Fibroblast of mammary gland (primary cell): ENCODE results near the gene ALX4.

ENCODE experiments used
- DNase-seq: peaks from one replicate; pipeline ENCODE4 v3.0.0-alpha.2; 2010; ENCODE audit warnings: low read depth
- H3K4me3 ChIP-seq: 2 replicates; pipeline ENCODE4 v1.5.1; 2011; ENCODE audit warnings: low read depth, mild to moderate bottlenecking, low read length, moderate library complexity; ENCODE audit not compliant: control insufficient read depth
- TF ChIP-seq, protein P1 (sequence below): conservative IDR thresholded peaks from 2 replicates; pipeline ENCODE4 v1.5.1; 2011; ENCODE audit warnings: low read depth, low read length, inconsistent platforms; ENCODE audit not compliant: control insufficient read depth, insufficient read depth

The ALX4 gene

DNA sequence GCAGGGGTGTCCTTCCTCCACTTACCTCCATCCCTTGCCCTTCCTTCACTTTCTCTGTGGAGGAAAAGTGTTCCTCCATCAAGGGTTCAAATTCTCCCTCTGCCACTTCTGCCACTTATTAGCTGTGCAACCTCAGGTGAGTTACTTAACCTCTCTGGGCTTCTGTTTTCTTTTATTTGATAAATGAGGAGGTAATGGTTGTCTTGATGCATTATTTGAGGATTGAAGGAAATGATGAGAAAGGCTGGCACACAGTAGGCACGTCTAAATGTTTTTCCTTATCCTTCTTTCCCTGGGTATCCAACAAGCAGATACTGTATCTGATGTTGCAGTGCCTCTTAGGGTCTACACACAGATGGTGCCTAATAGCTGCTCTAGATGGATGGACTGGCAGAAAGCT is 14.3 kb upstream of the ALX4 start:
- no peak for DNase-seq
- H3K4me3 ChIP-seq, result no peak overlapping the region
- TF ChIP-seq, protein P1, sequence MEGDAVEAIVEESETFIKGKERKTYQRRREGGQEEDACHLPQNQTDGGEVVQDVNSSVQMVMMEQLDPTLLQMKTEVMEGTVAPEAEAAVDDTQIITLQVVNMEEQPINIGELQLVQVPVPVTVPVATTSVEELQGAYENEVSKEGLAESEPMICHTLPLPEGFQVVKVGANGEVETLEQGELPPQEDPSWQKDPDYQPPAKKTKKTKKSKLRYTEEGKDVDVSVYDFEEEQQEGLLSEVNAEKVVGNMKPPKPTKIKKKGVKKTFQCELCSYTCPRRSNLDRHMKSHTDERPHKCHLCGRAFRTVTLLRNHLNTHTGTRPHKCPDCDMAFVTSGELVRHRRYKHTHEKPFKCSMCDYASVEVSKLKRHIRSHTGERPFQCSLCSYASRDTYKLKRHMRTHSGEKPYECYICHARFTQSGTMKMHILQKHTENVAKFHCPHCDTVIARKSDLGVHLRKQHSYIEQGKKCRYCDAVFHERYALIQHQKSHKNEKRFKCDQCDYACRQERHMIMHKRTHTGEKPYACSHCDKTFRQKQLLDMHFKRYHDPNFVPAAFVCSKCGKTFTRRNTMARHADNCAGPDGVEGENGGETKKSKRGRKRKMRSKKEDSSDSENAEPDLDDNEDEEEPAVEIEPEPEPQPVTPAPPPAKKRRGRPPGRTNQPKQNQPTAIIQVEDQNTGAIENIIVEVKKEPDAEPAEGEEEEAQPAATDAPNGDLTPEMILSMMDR, result no peak

DNA sequence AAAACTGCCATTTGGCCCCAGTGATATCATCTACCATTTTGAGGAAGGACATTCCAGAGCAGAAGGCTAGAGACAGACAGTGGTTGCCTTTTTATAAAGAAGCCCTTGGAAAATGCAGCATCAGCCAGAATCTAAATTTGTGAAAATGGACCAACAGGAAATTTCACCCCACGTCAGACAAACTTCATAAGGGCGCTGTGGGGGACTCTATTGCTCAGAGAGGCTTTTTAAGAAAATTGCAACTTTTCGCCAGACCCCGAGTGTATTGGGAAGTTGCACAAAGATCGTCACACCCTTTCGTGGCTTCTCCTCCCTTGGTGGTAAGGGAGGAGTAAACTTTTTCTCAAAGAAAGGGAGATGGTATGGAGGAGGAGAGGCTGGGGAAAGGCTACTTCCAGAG is 12.3 kb upstream of the ALX4 start:
- no peak for DNase-seq

DNA sequence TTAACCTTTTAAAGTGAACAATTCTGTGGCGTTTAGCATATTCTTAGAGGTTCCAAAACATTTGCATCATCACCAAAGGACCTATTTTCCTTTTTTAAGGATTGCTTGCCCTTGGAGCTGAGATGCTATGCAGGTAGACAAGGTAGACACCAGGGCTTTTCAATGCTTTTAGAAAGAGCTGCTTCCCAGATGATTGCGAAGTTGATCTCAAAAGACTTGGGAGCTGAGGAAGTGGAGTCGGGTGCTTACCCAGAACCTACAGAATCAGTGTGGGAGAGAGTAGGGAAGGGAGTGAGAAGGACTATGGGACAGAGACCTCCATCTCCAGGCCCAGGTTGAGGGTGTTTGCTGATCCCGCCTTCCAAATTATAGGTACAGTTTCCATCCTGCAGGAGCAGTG is 11.1 kb upstream of the ALX4 start:
- no peak overlapping the region for H3K4me3 ChIP-seq
- DNase-seq, result no peak
- TF ChIP-seq, protein P1, result no peak

More for the DNA sequence above, 12.3 kb upstream of the ALX4 start:
- TF ChIP-seq, protein P1, result no peak
- no peak overlapping the region for H3K4me3 ChIP-seq

DNA sequence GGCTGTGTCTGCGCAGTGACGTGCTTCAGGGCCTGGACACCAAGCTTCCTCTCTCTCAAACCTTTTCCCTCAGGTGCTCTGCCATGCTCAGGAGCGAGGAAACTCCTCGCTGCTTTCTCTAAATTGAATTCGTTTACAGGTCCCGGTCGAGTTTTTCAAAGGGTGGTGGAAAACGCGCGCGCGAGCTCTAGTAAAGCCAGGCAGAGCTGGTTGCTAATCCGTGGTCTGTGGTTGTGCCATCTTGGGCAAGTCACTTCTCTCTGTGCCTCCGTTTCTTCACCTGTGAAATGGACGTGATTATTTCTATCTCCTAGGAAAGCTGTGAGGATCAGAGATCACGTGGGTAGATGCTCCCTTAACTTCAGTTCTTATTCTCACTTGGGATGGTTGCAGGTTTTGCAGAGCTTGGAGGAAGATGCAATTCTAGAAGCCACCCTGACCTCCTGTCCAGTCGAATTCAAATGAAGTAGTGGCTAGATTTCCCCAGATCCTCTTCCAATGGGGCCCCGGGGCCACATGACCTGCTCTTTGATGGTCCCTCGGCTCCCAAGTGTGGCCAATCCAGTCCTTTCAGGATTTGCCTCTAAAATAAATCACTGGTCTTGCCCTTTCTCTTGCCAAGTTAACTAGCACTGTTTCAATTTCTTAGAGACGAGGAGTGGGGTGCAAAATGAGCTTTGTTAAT is 10.5 kb upstream of the ALX4 start:
- no peak for DNase-seq
- TF ChIP-seq, protein P1, result no peak

DNA sequence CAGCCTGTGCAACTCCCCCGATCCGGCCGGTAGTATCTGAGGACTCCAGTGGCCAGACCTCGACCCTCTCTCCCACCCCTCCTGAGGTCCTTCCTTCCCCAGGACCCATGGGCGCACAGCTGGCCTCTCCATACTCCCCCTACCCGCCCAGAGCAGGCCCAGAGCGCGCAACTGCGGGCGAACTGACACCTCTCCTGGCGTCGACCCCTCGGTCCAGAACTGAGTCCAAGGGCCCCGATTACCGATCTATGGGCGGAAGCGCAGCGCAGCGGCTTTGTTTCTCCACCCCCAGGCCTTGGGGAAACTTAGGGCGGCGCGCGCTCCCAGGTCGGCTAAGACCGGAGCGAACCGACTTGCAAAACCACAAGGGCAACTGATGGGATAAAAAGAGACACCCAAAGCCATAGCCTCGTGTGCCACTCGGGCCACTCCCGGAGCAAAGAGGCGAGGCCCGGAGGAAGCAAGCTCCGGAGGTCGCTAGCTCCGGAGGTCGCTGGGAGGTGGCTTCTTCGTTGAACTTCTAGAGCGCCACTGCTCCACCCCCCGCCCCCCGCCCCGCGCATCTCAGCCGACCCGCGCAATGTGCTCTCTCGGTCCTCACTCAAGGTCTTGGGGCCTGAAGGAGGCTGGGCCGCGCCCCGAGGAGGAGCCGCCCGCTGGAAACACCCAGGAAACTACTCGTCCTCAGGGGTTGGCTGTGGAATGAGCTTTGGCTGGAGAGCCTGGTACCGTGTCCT is 9.8 kb upstream of the ALX4 start:
- TF ChIP-seq, protein P1, result no peak
- no peak for DNase-seq
- no peak overlapping the region for H3K4me3 ChIP-seq

More for the DNA sequence above, 10.5 kb upstream of the ALX4 start:
- no peak overlapping the region for H3K4me3 ChIP-seq

DNA sequence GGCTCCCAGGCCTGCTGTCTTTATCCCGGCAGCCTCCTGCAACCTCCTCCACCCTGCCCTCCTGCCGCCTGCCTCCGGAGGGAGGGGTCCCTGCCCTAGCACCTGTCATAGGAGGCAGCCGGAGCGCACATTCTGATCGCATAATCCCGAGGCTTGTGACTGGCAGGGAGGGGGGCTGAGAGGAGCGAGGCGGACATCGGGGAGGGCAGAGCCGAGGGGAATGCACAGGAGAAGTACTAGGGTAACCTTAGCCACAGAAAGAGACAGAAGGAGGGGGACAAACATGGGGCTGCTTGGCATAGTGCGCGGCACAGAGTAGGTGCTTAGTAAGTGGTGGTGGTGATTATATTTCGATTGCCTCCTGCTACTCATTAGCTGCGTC is 9.2 kb upstream of the ALX4 start:
- TF ChIP-seq, protein P1, result no peak
- DNase-seq, result no peak
- no peak overlapping the region for H3K4me3 ChIP-seq
